Stimulated activated CD4-positive, alpha-beta T cell treated with anti-CD3 and anti-CD28 coated beads, Interleukin-15, amount 100 ng/mL, for 24 hours (primary cell): ENCODE data around the gene NHLH1.
"Not testable (repeated sequence)": the region's sequence is repeated elsewhere in the genome, so short reads cannot be mapped to it uniquely, and the experiment has no call there.

Source experiments
- DNase-seq: peaks from one replicate; pipeline ENCODE4 v3.0.0-alpha.2; 2020

The NHLH1 gene

DNA sequence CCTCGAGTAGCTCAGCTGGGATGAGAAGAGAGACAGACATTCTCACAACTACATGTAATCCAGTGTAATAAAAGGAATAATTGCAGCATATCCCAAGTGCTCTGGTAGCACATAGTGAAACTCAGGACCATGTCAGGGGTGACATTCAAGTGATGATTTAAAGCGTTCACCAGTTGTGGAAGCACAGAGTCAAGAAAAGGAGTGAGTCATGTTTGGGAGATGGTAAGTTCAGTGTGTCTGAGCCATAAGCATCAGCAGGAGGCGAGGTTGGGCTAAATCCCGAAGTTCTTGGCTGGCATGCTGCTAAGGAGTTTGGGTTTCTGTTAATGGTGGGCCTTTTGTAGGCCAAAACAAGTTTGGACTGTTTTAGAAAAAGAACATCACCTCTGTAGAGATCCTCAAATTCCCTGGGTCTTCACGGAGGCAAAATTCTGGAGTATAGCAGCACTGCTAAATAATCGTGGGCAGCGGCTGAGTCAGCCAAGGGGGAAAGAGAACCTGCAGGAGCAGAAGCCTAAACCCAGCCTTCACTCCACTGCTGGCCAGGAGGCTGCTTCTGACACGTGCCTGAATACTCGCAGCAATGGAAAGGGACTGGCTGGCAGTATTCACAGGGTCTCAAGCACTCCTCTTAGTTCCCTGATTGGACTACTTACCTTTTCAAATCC is 7.2 kb upstream of the NHLH1 start:
- no peak for DNase-seq

DNA sequence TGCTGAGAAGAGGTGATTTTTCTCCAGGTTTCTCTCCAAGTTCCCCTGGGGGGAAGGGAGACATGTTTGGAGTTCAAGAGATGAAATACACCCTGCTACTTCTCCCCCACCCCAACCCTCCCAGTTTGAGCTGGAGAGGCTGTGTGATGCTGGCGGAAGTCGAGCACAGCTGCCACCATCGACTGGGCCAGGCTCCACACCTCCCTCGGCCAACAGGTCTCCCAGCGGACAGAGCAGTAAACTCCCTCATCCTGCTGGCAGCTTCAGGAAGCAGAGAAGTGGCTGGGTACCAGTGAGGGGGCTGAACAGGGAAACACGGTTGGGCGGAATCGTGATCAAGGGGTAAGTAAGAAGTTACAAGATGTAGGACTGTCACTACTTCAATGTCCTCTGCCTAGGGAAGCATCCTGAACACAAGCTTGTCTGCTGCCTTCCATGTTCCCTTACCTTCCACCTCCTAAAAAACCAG is 6.6 kb upstream of the NHLH1 start:
- no peak for DNase-seq

DNA sequence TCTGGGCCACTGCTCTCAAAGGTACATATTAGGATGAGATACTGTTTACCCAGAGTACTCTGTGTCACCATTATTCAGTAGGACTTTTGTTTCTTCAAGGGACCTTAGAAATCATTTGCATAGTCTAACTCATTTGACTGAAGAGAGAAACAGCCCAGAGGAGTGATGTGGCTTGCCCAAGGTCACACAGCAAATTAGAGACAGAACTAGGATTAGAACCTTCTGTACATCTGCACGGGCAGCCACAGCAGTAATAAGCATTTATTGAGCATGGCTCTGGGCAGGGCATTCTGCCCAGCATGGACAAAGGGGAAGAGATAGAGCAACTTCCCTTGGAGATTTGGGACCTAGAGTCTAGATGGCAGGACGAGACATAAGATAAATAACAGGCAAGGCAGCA is 5.7 kb upstream of the NHLH1 start:
- DNase-seq = no peak

DNA sequence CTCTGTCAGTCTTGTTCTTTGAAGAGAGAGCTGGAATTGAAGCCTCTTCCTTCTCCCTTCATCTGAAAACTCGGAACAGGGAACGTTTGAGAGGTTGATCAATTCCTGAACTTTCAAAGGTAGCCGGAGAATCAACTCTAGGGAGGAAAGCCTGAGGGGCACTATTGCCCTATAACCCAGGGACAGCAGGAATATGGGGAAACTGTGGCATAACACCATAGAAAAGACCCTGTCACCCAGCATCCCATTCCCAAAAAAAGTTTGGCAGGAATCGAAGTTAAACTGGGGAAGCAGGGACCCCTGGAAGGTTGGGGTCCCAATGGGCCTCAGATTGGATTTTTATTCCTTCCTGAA is 5.1 kb upstream of the NHLH1 start:
- no peak for DNase-seq

DNA sequence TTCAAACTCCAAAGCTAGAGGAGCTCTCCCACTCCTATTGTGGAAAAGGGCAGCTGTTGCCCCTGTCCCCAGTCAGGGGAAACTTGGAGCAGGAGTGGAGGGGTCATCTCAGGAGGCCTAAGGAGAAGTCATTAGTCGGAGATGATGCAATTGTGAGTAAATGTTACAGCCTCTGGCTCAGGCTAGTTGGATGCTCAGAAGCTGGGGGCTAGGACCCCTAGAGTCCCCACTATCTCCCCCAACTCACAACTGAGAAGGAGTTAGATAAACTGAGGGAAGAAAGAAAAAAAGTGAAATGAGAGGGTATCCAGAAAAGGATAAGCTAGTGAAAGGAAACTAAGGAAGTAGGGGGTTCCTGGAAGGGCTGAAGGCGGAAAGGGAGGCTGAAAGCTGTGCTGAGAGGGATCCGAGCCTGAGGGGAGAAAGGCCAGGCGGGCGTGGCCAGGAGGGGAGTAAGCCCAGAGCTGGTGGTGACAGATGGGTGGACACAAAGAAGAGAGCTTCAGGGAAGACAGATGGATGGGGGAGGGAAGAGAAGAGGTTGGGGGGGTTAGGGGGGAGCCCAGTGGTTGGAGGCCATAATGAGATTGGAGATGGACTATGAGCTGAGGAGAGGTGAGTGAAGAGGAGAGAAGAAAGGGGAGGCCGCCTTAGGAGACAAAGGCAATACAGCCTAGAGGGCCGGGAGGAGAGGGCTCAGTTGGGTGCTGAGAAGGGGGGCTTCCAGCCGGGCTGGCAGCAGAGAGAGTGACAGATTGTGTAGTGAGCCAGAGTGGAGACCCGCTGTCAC is 4.5 kb upstream of the NHLH1 start:
- DNase-seq = no peak

DNA sequence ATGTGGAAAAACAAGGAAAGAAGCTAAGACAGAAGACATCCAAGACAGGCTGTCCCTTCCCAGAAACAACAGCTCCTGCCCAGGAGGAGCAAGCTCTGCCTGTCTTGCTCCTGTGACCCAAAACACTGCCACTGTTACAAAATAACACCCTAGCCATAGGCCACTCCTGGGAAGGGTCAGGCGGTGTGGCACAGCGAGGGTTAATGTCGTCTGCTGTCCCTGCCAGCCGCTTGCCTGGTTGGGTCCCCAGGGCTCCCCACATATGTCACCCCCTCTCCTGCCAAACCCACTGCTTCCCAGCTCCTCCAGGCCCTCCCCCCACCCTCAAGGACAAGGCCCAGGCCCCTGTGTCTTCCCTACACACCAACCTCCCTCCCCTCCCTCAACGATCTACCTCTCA is 3.9 kb upstream of the NHLH1 start:
- DNase-seq = no peak

DNA sequence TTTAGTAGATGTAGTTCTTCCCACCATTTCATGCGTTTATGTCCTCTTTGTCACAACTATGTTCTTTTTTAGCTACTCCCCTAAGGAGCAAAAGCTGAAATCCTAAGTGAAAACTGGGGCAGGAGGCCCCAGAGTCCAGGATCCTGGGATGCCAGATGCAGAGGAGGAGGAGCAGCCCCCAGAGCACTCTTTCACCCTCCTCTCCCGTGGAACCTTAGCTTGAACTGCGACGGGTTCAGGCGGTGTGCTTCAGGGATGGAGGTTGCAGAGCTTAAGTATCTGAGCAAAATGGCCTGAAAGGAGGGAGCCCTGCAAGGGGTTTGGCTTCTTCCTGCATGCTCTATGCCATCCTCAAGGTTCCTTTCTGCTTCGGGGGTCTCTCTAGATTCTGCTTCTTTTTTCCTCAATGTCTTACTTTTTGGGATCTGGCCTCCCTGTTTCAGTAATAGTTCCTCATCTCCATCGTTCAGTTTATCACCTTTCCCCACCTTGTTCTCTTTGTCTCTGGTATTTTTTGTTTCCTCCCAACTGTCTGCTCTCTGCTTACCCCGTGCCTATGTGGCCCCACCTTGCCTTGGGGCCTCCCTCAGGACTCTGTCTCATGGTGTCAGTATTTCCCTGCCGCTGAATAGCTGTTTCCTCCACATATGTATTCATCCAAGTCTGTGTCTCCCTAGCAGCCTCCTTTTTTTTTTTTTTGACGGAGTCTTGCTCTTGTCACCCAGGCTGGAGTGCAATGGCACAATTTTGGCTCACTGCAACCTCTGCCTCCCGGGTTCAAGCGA is 2.7 kb upstream of the NHLH1 start:
- DNase-seq = no peak

DNA sequence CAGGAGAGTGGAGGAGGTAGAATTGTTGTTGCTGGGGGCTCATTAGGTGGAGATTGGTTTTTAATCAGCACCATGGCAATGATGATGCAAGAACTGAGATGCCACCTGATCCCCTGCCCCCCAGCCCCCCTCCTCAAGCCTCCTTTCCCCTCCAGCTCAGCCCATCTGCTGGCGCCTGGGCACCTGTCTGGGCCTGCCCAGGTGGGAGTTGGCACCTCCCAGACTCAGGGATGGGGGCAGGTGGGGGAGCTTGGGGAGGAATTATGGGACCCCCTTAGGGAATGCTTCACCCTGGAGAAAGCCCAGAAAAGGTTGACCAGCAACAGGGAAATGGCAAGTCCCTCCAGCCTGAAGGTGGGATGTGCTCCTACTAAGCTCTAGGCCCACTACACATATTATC is 1.5 kb upstream of the NHLH1 start:
- DNase-seq = no peak

DNA sequence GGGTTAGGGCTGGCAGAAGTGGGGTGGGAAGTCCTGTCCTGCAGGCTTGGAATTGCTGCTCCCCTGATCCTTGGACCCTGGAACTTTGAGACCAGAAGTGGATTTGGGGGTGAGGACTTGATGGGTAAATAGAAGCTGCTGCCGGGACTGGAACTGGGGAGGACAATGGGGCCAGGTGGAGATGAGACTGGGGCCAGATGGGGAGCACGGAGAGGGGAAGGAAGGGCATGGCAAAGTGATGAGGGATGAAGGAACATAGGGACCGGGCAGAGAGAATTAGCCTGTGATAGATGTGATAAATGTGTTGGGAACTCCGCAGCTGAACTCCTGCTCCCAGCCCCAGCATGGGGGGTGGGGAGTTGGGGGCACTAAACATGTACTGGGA is 637 bp downstream of the NHLH1 start:
- DNase-seq = no peak

DNA sequence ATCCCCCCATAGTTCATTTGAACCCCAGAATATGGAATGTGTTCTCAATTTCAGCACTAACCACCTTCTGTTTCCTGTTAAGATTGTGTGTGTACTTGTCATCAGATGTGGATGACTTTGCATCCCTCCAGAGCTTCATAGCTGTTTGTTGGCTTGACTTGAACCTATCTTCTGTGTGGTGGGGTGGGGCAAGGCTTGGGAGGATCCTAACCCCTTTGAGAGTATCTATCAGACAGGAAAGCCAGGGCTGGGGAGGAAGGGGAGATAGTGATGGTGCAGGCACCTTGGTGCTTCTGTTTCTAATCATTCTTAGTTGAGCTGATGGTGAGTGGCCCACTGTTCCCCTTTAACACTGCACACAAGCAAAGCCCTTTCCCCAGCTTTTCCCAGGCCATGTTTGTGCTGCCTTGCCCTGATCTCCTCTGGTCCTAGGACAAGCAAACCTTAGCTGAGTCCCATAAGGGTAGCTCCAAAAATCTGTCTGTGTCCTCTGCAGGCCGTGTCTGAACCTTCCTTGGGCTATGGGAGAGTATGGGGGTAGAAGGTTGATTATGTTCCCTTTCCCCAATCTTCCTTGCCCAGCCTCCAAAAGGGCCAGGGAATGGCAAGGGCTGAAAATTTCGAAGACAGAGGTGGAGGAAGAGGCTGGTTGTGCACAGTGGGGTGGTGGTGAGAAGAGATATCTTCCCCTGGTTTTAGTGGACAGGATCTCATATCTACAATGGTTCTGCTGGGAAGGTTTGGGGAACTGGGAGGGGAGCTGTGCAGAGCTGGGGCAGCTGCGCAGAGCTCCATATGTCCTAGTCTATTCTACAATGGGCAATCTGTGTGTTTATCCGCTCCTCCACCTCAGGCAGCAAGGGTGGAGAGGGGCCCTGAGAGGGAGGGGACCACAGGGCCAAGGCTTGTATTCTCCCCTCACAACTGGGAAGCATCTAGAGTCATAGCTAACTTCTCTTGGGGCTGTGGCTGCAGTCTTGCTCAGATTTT is 1.4 kb downstream of the NHLH1 start:
- DNase-seq = no peak

DNA sequence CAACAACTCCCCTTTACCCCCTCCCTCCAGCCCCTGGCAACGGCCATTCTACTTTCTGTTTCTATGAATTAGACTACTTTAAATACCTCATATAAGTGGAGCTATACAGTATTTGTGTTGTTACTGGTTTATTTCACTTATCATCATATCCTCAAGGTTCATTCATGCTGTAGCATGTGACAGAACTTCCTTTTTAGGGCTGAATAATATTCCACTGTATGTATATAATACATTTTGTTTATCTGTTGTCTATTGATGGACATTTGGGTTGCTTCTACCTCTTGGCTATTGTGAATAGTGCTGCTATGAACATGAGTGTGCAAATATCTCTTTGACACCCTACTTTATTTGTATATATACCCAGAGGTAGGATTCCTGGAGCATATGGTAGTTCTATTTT is 2.2 kb downstream of the NHLH1 start:
- DNase-seq = no peak

DNA sequence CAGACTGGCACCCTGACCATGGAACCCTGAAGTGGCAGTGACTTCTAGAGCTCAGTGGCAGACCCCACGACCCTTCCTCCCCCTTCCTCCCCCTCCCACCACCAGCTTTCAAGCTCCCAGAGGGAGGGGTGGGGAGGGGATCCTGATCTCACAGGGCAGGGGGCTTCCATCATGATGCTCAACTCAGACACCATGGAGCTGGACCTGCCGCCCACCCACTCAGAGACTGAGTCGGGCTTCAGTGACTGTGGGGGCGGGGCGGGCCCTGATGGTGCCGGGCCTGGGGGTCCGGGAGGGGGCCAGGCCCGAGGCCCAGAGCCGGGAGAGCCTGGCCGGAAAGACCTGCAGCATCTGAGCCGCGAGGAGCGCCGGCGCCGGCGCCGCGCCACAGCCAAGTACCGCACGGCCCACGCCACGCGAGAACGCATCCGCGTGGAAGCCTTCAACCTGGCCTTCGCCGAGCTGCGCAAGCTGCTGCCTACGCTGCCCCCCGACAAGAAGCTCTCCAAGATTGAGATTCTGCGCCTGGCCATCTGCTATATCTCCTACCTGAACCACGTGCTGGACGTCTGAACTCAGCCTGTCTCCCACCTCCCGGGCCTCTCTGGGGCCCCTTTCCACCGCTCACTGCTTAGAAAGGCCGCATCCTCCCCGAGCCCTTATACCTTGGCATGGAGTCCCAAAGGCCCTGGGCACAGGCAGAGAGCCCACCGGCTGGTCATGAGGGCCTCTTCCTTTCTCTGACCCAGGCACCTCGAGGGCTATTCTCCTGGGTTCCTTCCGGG is 3.9 kb downstream of the NHLH1 start:
- DNase-seq = no peak

DNA sequence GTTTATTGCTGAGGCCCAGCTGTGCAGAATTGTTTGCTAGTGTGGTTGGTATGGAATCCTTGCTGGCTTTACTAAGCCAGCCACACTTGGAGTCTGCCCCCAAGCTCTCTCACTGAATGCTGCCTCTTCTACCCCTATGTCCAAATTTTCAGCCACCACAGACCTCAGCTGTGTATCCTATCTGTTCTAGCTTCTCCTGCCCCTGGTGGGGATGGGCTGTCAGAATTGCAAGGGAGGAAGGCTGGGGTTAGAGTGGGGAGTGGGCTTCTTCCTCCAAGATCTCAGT is 4.4 kb downstream of the NHLH1 start:
- no peak for DNase-seq

DNA sequence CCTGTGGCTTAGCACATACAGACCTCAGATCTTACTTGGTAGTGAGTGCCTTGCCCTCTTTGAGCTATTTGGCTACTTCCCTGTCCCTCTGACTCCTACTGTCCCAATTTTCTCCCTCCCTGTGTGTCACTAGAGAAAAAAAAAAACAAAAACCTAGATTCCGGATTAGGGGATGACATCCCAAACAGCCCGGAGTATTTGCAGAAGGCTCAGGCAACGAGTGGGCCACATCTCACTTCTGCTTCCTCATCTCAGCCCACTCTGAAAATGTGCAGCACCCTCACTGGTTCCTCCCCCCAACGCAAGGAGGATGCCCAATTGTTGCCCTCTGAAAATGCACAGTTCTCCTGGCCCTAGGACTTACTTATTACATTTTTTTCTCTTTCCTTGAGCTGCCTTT is 4.9 kb downstream of the NHLH1 start:
- DNase-seq = no peak

DNA sequence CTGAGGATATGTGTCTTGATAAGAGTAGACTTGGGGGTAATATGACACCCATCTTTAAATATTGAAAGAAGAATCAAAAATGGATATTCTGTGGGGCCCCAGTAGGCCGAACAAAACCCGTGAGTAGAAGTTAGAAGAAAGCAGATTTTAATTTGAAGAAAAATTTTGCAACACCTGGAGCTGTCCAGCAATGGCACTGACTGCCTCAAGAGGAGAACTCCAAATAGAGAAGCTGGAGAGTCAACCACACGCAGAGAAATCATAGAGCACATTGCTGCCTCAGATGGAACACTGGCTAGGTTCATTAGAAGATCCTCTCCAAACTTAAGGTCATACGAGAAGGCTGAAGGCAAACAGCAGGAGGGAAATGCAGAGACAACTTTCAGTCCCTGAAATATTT is 6.8 kb downstream of the NHLH1 start:
- DNase-seq = no peak

DNA sequence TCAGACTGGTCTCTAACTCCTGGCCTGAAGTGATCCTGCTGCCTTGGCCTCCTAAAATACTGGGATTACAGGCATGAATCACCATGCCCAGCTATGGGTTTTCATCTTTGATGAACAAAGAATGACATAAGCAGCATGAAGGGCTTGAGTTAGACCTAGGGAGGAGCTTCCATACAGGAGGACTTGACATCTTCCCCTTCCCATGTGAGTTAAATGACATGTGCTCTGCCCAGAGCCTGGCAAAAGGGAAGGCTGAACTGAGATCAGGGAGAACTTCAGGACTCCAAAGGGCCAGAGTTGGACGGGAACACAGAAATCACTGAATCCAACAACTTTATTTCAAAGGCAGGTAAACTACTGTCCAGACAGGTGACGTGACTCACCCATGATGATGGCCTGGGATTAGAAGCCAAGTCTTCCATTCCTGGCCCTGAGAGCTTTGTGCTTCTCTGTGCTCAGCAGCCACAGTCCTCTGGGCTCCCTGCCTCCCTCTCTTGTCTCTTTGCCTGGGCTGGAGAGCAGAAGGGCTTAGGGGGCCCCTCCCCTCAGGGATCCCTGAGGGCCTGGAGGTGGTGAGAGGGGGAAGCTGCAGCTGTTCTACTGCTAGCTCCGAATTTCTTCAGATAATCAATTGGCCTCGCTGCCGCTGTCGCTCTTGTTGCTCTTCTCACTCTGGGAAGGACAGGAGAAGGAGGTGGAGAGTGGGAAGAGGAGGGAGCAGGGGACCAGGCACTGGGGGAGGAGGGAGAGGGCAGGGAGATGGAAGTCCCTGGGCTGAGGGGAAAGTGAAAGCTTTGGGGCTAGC is 7.6 kb downstream of the NHLH1 start:
- no peak for DNase-seq

DNA sequence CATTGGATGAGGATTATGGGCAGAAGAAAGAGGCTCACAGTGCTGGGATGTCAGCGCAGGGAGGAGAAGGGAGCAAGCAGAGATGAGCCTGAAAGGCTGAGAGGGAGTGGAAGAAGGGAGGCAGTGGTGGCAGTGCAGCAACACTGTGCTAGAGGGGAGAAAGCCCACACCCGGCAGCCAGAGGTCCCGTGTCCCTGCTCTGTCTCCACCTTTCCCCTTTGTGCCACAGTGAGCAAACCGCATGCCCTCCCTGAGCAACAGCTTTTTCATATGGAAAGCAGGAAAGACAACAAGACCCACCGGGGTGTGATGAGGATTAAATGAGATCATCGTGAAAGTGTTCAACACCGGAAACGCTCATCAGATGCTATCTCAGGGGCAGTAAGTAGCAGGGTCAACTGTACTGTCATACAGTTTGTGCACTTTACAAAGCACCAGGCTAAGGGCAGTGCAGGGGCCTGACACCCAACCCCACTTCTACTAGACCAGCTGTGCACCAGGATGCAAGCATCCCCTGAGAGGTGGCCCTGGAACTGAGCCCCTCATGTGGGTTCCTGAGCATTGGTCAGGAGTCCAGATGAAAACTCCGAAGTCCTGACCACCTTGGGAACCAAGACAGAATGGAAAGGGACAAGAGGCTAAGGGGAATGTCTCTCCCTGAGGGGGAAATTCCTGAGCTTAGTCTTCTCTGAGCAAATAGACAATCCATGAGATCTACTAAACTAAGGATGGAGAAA is 9.1 kb downstream of the NHLH1 start:
- DNase-seq = no peak

DNA sequence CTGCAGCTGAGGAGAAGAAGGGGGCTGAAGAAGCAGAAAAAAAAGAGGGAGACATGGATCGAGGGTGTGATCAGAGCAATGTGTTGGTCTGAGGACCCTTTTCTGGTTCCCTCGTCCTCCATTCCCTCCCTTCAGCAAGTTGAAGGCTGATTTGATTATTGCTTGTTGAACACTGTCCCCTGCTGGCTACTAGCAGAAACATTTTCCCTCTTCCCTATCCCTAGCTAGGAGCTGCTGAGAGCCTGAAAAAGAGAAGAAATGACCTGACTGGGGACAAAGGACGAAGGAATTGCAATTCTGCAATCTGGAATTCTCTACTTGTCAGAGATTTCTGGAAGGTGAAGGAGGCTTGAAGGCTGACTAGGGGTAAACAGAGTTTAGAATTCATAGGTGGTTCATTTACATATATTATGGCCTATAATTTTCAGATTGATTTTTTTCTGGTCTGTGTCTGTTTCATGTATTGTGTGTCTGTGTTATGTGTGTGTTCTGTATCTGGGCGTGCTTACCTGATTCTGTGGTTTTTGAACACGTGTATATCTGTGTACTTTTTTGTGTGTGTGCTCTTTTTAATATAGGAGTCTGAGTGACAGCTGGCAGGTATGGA is 9.8 kb downstream of the NHLH1 start:
- DNase-seq = peak; percentile 23

DNA sequence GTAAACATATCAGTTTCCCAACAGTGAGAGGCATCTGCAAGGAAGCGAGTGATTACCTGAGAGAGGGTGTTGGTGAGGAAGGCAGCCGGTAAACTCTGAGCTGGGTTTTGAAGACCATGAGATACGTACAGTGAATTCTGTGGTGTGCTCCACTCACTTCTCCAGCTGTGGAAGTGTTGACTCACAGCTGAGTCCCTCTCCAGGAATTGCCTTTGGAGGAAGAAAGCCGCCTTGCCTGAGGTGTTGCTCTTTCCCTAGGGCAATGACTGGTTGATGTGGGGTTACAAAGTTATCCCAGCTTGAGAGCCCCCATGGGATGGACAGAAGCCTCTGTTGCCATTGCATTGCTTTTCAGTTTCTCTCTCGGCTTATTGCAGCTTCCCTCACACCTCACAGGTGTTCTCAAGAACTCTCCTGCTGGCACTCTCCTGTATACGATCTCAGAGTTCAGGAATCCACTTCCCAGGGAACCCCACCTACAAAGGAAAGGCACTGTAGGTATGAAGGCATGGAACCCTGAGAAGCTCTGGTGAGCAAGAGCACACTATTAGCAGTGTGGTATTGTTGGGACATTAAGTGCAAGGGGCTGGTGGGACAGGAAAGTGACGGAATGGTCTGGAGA is 10.8 kb downstream of the NHLH1 start:
- no peak for DNase-seq

DNA sequence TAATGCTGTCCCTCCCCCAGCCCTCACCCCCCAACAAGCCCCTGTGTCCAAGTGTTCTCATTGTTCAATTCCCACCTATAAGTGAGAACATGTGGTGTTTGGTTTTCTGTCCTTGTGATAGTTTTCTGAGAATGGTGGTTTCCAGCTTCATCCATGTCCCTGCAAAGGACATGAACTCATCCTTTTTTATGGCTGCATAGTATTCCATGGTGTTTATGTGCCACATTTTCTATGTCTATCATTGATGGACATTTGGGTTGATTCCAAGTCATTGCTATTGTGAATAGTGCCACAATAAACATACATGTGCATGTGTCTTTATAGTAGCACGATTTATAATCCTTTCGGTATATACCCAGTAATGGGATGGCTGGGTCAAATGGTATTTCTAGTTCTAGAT is 17.9 kb downstream of the NHLH1 start:
- DNase-seq = not testable (repeated sequence)
